ENCODE data around the gene GARIN3.

GARIN3 gene

DNA sequence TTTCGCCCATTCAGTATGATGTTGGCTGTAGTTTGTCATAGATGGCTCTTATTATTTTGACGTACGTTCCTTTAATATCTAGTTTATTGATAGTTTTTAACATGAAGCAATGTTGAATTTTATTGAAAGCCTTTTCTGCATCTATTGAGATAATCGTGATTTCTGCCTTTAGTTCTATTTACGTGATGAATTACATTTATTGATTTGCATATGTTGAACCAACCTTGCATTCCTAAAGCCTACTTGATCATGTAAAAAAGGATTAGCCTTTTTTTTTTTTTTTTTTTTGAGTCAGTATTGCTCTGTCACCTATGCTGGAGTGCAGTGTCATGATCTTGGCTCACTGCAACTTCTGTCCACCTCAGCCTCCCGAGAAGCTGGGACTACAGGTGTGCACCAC is 39.6 kb upstream of the GARIN3 start:
- CTCF ChIA-PET = no interaction called here
- POLR2A ChIA-PET (ENCODE audit: low non-redundant PET) = no interaction called here

GRCh38 chr5:157204765-157205164 is 38.7 kb upstream of the GARIN3 start:
- ChIA-PET CTCF (interaction anchor here (0.7 kb wide), 2 partner anchors 57 to 415 kb away, joined by 3 read pairs; no protein-coding TSS in a partner anchor), POLR2A (ENCODE audit: low non-redundant PET) (no interaction called here)
- H3K27ac ChIP-seq = no peak overlapping the region
- no peak for DNase-seq (ENCODE audit: low spot score)
- TF ChIP-seq, protein P1, sequence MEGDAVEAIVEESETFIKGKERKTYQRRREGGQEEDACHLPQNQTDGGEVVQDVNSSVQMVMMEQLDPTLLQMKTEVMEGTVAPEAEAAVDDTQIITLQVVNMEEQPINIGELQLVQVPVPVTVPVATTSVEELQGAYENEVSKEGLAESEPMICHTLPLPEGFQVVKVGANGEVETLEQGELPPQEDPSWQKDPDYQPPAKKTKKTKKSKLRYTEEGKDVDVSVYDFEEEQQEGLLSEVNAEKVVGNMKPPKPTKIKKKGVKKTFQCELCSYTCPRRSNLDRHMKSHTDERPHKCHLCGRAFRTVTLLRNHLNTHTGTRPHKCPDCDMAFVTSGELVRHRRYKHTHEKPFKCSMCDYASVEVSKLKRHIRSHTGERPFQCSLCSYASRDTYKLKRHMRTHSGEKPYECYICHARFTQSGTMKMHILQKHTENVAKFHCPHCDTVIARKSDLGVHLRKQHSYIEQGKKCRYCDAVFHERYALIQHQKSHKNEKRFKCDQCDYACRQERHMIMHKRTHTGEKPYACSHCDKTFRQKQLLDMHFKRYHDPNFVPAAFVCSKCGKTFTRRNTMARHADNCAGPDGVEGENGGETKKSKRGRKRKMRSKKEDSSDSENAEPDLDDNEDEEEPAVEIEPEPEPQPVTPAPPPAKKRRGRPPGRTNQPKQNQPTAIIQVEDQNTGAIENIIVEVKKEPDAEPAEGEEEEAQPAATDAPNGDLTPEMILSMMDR (conservative IDR thresholded peaks at IDR 0.05; ENCODE audit: low read depth) = no peak

More for the DNA sequence above, 39.6 kb upstream of the GARIN3 start:
- TF ChIP-seq, protein P1 (conservative IDR thresholded peaks at IDR 0.05; ENCODE audit: low read depth) = no peak
- no peak for DNase-seq (ENCODE audit: low spot score)
- H3K27ac ChIP-seq = no peak overlapping the region

- no peak for DNase-seq (ENCODE audit: low spot score)
- POLR2A ChIA-PET (ENCODE audit: low non-redundant PET) = no interaction called here
- CTCF ChIA-PET = interaction anchor here (0.6 kb wide), 1 partner anchor 12 kb away, joined by 5 read pairs; no protein-coding TSS in a partner anchor
- no peak overlapping the region for H3K27ac ChIP-seq
- TF ChIP-seq, protein P1 (conservative IDR thresholded peaks at IDR 0.05; ENCODE audit: low read depth) = no peak
Observed at GRCh38 chr5:157203417-157203816, 37.4 kb upstream of the GARIN3 start.

- TF ChIP-seq, protein P1 (conservative IDR thresholded peaks at IDR 0.05; ENCODE audit: low read depth) = no peak
- CTCF ChIA-PET = no interaction called here
- POLR2A ChIA-PET (ENCODE audit: low non-redundant PET) = no interaction called here
- H3K27ac ChIP-seq = no peak overlapping the region
- DNase-seq (ENCODE audit: low spot score) = no peak
Observed at GRCh38 chr5:157201857-157202256, 35.8 kb upstream of the GARIN3 start.

- TF ChIP-seq, protein P1 (conservative IDR thresholded peaks at IDR 0.05; ENCODE audit: low read depth) = no peak
- ChIA-PET POLR2A (ENCODE audit: low non-redundant PET) (no interaction called here), CTCF (no interaction called here)
- no peak for DNase-seq (ENCODE audit: low spot score)
- H3K27ac ChIP-seq = no peak overlapping the region
Observed at GRCh38 chr5:157198277-157198986, 32.4 kb upstream of the GARIN3 start.

DNA sequence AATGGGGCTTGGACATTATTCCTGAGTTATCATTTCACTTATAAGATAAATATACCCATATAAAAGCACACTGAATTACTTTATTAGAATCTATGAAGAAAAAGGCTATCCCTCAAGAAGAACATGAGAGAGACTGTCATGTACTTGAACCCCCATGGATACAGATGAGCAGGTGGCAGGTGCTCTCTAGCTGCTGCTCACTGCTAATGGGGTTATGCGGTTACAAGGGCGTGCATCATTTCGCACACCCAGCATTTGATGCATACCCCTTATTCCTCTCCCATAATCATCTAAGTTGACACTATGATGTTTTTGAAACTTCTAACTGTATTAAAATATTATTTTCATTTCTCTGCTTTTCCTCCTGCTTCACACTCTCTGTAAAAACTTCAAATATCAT is 31.0 kb upstream of the GARIN3 start:
- H3K27ac ChIP-seq = no peak overlapping the region
- no peak for DNase-seq (ENCODE audit: low spot score)
- POLR2A ChIA-PET (ENCODE audit: low non-redundant PET) = no interaction called here
- TF ChIP-seq, protein P1 (conservative IDR thresholded peaks at IDR 0.05; ENCODE audit: low read depth) = no peak
- CTCF ChIA-PET = interaction anchor here (0.6 kb wide), 2 partner anchors 22 to 229 kb away, joined by 3 to 4 read pairs; no protein-coding TSS in a partner anchor

All from RWPE1 (cell line).